DOHH2 (cell line): Measurements from ENCODE around the gene STXBP4.

Source experiments
- H3F3A ChIP-seq: fragments of 200-600 bp; sonication (generic), shearing (Covaris generic); 2 replicates; pipeline ENCODE4 v1.6.0; 2016; ENCODE audit warnings: antibody characterized with exemption, mild to moderate bottlenecking; ENCODE audit not compliant: control insufficient read depth, insufficient read depth
- H3K27ac ChIP-seq: fragments of 200-600 bp; sonication (generic); 2 replicates; pipeline ENCODE4 v1.5.1; 2014; ENCODE audit warnings: low read depth, mild to moderate bottlenecking, low read length, moderate library complexity
- H3K27me3 ChIP-seq: fragments of 200-600 bp; sonication (generic); 2 replicates; pipeline ENCODE4 v1.6.1; 2014; ENCODE audit warnings: mild to moderate bottlenecking, low read length, mixed read lengths; ENCODE audit not compliant: control insufficient read depth
- H3K36me3 ChIP-seq: fragments of 200-600 bp; sonication (generic); 2 replicates; pipeline ENCODE4 v1.6.1; 2014; ENCODE audit warnings: mild to moderate bottlenecking, low read length, moderate library complexity, mixed read lengths; ENCODE audit not compliant: control insufficient read depth
- H3K4me1 ChIP-seq: fragments of 200-600 bp; sonication (generic); 2 replicates; pipeline ENCODE4 v1.6.1; 2014; ENCODE audit warnings: mild to moderate bottlenecking, low read length, mixed read lengths; ENCODE audit not compliant: control insufficient read depth
- H3K4me2 ChIP-seq: fragments of 200-600 bp; sonication (generic); 2 replicates; pipeline ENCODE4 v1.6.0; 2014; ENCODE audit warnings: mild to moderate bottlenecking, low read length, moderate library complexity
- H3K4me3 ChIP-seq: fragments of 200-600 bp; sonication (generic); 2 replicates; pipeline ENCODE4 v1.5.1; 2014; ENCODE audit warnings: mild to moderate bottlenecking, low read length, mixed read lengths
- H3K79me2 ChIP-seq: fragments of 200-600 bp; sonication (generic); 2 replicates; pipeline ENCODE4 v1.6.1; 2014; ENCODE audit warnings: mild to moderate bottlenecking, low read length, mixed read lengths; ENCODE audit not compliant: control insufficient read depth
- H3K9me2 ChIP-seq: fragments of 200-600 bp; sonication (generic); replicated peaks from 2 replicates; pipeline ENCODE4 v1.6.1; 2014; ENCODE audit warnings: mild to moderate bottlenecking, low read length, mixed read lengths; ENCODE audit not compliant: control insufficient read depth
- H3K9me3 ChIP-seq: fragments of 200-600 bp; sonication (generic); 2 replicates; pipeline ENCODE4 v1.6.1; 2014; ENCODE audit warnings: antibody characterized with exemption, low read length, mixed read lengths; ENCODE audit not compliant: control insufficient read depth, insufficient read depth
- H4K20me1 ChIP-seq: fragments of 200-600 bp; sonication (generic); 2 replicates; pipeline ENCODE4 v1.6.0; 2014; ENCODE audit warnings: low read depth, mild to moderate bottlenecking, antibody characterized with exemption, low read length, moderate library complexity; ENCODE audit not compliant: control insufficient read depth, insufficient read depth
- EZH2phosphoT487 ChIP-seq: fragments of 200-600 bp; sonication (generic); IDR thresholded peaks from 2 replicates; pipeline ENCODE4 v1.6.1; 2017; ENCODE audit warnings: borderline replicate concordance, mild to moderate bottlenecking, antibody characterized with exemption, low read length, moderate library complexity, mixed read lengths
- TF ChIP-seq, protein P1 (sequence below): fragments of 200-600 bp; sonication (generic); IDR thresholded peaks from one replicate; pipeline ENCODE4 v1.5.1; 2014; ENCODE audit warnings: antibody characterized with exemption, mild to moderate bottlenecking, low read depth, low read length; ENCODE audit not compliant: poor library complexity, severe bottlenecking

Gene STXBP4

DNA sequence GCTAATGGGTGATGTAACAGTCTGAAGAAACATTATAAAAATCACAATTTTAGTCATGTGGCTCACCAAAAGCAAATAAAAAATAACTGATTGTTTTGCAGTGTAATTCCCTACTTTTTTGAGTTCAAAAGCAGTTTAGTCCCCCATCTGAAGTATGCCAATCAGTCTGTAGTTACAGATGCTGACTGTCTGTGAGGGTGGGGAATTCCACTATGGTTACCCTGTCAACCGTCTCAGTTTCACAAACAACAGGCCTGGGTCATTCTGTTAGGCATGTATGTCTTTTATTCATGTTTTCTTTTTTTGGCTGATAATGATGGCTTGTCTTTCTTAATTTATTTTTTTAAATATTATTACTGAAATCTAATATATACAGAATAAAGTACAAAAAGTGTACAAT lies 69.3 kb downstream of the STXBP4 start:
- no peaks in the 10 kb centered on the region for H3K9me2 ChIP-seq
- TF ChIP-seq, protein P1, sequence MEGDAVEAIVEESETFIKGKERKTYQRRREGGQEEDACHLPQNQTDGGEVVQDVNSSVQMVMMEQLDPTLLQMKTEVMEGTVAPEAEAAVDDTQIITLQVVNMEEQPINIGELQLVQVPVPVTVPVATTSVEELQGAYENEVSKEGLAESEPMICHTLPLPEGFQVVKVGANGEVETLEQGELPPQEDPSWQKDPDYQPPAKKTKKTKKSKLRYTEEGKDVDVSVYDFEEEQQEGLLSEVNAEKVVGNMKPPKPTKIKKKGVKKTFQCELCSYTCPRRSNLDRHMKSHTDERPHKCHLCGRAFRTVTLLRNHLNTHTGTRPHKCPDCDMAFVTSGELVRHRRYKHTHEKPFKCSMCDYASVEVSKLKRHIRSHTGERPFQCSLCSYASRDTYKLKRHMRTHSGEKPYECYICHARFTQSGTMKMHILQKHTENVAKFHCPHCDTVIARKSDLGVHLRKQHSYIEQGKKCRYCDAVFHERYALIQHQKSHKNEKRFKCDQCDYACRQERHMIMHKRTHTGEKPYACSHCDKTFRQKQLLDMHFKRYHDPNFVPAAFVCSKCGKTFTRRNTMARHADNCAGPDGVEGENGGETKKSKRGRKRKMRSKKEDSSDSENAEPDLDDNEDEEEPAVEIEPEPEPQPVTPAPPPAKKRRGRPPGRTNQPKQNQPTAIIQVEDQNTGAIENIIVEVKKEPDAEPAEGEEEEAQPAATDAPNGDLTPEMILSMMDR, result no peak
- no peak for TF ChIP-seq EZH2phosphoT487
- no peaks in the 10 kb centered on the region for H3F3A ChIP-seq
- no peak overlapping the region for H3K4me3 ChIP-seq
- H3K27me3 ChIP-seq, result no peaks in the 10 kb centered on the region
- H3K79me2 ChIP-seq, result no peaks in the 10 kb centered on the region
- no peak overlapping the region for H3K4me2 ChIP-seq
- H4K20me1 ChIP-seq, result no peaks in the 10 kb centered on the region
- H3K4me1 ChIP-seq, result no peaks in the 10 kb centered on the region
- no peaks in the 10 kb centered on the region for H3K9me3 ChIP-seq
- no peaks in the 10 kb centered on the region for H3K36me3 ChIP-seq
- H3K27ac ChIP-seq, result no peak overlapping the region

DNA sequence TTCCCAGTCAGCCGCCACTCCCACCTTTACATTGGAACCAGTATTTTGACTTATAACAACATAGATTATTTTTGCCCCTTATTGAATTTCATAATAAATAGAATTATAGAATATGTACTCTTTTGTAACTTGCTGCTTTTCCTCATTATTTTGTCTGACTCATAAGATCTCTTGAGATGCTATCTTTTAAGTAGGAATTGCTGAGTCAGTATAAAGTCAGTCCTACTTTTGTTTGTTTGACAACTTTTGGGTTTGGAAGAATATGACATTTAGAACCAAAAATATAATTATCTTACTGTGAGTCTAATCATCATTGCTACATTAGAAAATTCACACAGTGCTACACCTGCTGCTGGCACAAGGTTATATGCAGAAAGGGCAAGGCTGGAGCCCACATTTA lies 69.7 kb downstream of the STXBP4 start:
- H3K27ac ChIP-seq, result no peak overlapping the region
- H3K36me3 ChIP-seq, result no peaks in the 10 kb centered on the region

DNA sequence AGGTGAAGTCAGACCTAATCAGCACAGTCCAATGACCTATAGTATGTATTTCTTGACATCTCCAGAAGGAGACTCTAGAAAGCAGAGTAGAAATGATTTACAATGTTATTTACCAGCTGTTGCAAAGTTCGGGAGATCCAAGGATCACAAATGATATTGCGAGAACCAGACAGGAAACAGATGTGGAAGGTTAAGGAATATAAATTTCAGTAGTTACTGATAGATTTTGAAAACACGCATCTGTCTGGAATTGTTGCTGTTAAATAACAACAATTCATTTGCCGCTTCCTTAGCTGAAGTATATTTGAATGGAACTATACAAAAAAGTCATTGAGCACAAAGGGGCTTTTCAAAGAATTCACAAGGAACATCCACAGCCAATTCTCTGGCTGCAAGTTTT lies 72.0 kb downstream of the STXBP4 start:
- Histone ChIP-seq H3K36me3 (no peaks in the 10 kb centered on the region; the same call in 1 of the 2 replicates), H3K4me1 (no peaks in the 10 kb centered on the region), H3K9me2 (no peaks in the 10 kb centered on the region), H3K27ac (no peak overlapping the region), H3F3A (no peaks in the 10 kb centered on the region), H3K79me2 (no peaks in the 10 kb centered on the region), H3K27me3 (no peaks in the 10 kb centered on the region), H3K4me3 (no peak overlapping the region), H3K4me2 (no peak overlapping the region), H4K20me1 (no peaks in the 10 kb centered on the region), H3K9me3 (no peaks in the 10 kb centered on the region)
- TF ChIP-seq EZH2phosphoT487, result no peak
- TF ChIP-seq, protein P1, result no peak

More for the DNA sequence above, 69.7 kb downstream of the STXBP4 start:
- Histone ChIP-seq H3K4me1 (no peaks in the 10 kb centered on the region), H3F3A (no peaks in the 10 kb centered on the region), H3K4me2 (no peak overlapping the region), H3K9me3 (no peaks in the 10 kb centered on the region), H3K79me2 (no peaks in the 10 kb centered on the region), H3K4me3 (no peak overlapping the region), H4K20me1 (no peaks in the 10 kb centered on the region), H3K9me2 (no peaks in the 10 kb centered on the region), H3K27me3 (no peaks in the 10 kb centered on the region)
- TF ChIP-seq, protein P1, result no peak
- no peak for TF ChIP-seq EZH2phosphoT487

DNA sequence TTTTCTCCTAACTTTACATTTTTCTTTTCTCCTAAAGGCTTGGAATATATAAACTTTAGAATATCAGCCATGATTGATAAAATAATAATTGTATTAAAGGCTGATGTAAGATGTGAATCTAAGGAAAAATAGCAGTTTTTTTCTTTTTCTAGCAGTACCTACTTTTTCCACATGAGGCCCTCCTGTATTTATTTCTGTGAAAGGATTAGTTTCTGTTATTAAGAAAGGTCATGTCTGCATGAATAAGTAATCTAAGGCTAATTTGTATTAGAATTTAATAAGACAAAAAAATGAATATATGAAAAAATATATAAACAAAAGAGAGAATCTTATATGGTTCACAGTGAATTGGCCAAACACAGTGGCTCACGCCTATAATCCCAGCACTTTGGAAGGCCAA lies 85.3 kb downstream of the STXBP4 start:
- Histone ChIP-seq H3K27ac (no peak overlapping the region), H3K9me2 (no peaks in the 10 kb centered on the region), H3K36me3 (no peaks in the 10 kb centered on the region), H3K4me3 (no peak overlapping the region), H3K27me3 (no peaks in the 10 kb centered on the region), H3K4me2 (no peak overlapping the region), H3F3A (no peaks in the 10 kb centered on the region), H3K4me1 (no peaks in the 10 kb centered on the region), H4K20me1 (no peaks in the 10 kb centered on the region), H3K79me2 (no peaks in the 10 kb centered on the region), H3K9me3 (no peaks in the 10 kb centered on the region)
- TF ChIP-seq EZH2phosphoT487, result no peak
- TF ChIP-seq, protein P1, result peak; percentile 28
